Panc1 (cell line): ENCODE results near the gene PSMA7.

Experiments used
- POLR2AphosphoS5 ChIP-seq: IDR thresholded peaks from 2 replicates; pipeline ENCODE4 v1.6.1; 2012; ENCODE audit warnings: mild to moderate bottlenecking, low read depth, low read length, moderate library complexity
- TF ChIP-seq, protein P1 (sequence below): fragments of 450-650 bp; IDR thresholded peaks from 2 replicates; pipeline ENCODE4 v1.5.1; 2017; ENCODE audit warnings: mild to moderate bottlenecking
- TF ChIP-seq, protein P2 (sequence below), 2 experiments: IDR thresholded peaks; 2 replicates each; pipeline ENCODE4 v1.6.1; 2011 to 2012; ENCODE audit warnings: low read depth in 2 of 2, control low read depth in 1 of 2, low read length in 1 of 2, mild to moderate bottlenecking in 1 of 2, moderate library complexity in 1 of 2; ENCODE audit not compliant: insufficient read depth in 1 of 2

DNA sequence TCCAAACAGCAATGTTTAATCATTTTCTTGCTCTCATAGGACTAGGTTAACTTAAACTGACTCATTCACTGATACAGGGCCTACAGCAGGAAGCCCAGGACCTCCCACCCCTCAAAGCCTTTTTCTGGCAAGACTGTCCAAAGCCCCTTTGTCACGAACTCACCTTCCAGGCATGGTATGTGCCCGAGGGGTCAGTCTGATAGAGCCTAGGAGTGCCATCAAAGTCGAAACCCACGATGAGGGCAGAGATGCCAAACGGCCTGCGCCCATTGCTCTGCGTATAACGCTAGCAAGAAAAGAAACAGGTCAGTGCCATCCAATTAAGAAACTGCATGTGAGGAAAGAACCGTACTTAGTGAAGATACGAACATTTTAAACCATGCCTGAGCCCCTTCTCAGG lies 4.3 kb downstream of the PSMA7 start:
- TF ChIP-seq, protein P1, sequence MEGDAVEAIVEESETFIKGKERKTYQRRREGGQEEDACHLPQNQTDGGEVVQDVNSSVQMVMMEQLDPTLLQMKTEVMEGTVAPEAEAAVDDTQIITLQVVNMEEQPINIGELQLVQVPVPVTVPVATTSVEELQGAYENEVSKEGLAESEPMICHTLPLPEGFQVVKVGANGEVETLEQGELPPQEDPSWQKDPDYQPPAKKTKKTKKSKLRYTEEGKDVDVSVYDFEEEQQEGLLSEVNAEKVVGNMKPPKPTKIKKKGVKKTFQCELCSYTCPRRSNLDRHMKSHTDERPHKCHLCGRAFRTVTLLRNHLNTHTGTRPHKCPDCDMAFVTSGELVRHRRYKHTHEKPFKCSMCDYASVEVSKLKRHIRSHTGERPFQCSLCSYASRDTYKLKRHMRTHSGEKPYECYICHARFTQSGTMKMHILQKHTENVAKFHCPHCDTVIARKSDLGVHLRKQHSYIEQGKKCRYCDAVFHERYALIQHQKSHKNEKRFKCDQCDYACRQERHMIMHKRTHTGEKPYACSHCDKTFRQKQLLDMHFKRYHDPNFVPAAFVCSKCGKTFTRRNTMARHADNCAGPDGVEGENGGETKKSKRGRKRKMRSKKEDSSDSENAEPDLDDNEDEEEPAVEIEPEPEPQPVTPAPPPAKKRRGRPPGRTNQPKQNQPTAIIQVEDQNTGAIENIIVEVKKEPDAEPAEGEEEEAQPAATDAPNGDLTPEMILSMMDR, result no peak
- no peak for TF ChIP-seq POLR2AphosphoS5
- TF ChIP-seq, protein P2, sequence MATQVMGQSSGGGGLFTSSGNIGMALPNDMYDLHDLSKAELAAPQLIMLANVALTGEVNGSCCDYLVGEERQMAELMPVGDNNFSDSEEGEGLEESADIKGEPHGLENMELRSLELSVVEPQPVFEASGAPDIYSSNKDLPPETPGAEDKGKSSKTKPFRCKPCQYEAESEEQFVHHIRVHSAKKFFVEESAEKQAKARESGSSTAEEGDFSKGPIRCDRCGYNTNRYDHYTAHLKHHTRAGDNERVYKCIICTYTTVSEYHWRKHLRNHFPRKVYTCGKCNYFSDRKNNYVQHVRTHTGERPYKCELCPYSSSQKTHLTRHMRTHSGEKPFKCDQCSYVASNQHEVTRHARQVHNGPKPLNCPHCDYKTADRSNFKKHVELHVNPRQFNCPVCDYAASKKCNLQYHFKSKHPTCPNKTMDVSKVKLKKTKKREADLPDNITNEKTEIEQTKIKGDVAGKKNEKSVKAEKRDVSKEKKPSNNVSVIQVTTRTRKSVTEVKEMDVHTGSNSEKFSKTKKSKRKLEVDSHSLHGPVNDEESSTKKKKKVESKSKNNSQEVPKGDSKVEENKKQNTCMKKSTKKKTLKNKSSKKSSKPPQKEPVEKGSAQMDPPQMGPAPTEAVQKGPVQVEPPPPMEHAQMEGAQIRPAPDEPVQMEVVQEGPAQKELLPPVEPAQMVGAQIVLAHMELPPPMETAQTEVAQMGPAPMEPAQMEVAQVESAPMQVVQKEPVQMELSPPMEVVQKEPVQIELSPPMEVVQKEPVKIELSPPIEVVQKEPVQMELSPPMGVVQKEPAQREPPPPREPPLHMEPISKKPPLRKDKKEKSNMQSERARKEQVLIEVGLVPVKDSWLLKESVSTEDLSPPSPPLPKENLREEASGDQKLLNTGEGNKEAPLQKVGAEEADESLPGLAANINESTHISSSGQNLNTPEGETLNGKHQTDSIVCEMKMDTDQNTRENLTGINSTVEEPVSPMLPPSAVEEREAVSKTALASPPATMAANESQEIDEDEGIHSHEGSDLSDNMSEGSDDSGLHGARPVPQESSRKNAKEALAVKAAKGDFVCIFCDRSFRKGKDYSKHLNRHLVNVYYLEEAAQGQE (IDR thresholded peaks at IDR 0.05; ENCODE audit: insufficient read depth in 1 of 2, low read depth in 2 of 2, low read length in 1 of 2), result no peak
